Choroid plexus epithelial cell (primary cell): ENCODE data around the gene ZBTB21.

Experiments
- DNase-seq: peaks from one replicate; pipeline ENCODE4 v3.0.0-alpha.2; 2010; ENCODE audit warnings: low read depth
- H3K4me3 ChIP-seq: 2 replicates; pipeline ENCODE4 v1.5.1; 2011; ENCODE audit warnings: low read depth, mild to moderate bottlenecking, control low read depth, low read length, moderate library complexity
- TF ChIP-seq, protein P1 (sequence below): conservative IDR thresholded peaks from 2 replicates; pipeline ENCODE4 v1.5.1; 2011; ENCODE audit warnings: low read depth, mild to moderate bottlenecking, control low read depth, inconsistent platforms, low read length, moderate library complexity

Gene ZBTB21

DNA sequence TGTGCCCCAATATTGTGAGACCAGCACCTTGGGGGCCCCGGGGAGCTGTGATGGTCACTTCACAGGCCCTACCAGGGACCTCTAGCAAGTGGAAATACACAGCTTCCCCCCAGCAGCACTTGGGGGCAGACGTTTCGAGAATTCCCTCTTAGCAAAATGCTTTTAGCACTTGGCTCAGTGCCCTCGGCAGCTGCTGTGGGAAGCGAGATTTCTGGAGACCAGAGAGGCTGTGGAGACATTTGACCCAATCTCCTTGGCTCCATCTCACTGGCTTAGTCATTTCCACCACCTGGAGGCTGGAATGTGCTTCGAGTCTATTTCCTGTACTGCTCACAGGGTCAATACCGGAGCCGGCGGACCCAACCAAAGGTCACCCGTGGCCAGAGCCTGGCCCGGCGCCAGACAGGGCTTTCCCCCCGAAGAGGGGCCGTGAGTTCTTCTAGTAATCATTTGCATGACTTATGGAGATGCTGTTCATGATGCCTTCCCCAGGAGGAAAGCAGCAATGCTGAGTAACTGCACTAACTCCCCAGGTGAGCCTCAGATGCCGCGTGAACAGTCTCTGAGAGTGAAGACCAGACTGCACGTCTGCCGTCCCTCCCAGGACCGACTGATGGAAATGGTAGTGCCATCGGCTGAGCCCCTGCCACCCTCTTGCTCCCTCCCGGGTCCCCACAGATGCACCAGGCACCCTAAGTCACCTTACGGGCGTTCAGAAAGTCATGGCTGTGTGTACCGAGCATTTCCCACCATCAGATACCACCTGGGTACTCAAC is 52.0 kb downstream of the ZBTB21 start:
- TF ChIP-seq, protein P1, sequence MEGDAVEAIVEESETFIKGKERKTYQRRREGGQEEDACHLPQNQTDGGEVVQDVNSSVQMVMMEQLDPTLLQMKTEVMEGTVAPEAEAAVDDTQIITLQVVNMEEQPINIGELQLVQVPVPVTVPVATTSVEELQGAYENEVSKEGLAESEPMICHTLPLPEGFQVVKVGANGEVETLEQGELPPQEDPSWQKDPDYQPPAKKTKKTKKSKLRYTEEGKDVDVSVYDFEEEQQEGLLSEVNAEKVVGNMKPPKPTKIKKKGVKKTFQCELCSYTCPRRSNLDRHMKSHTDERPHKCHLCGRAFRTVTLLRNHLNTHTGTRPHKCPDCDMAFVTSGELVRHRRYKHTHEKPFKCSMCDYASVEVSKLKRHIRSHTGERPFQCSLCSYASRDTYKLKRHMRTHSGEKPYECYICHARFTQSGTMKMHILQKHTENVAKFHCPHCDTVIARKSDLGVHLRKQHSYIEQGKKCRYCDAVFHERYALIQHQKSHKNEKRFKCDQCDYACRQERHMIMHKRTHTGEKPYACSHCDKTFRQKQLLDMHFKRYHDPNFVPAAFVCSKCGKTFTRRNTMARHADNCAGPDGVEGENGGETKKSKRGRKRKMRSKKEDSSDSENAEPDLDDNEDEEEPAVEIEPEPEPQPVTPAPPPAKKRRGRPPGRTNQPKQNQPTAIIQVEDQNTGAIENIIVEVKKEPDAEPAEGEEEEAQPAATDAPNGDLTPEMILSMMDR, result peak; percentile 60
- DNase-seq, result peak; percentile 96
- H3K4me3 ChIP-seq, result no peak overlapping the region

DNA sequence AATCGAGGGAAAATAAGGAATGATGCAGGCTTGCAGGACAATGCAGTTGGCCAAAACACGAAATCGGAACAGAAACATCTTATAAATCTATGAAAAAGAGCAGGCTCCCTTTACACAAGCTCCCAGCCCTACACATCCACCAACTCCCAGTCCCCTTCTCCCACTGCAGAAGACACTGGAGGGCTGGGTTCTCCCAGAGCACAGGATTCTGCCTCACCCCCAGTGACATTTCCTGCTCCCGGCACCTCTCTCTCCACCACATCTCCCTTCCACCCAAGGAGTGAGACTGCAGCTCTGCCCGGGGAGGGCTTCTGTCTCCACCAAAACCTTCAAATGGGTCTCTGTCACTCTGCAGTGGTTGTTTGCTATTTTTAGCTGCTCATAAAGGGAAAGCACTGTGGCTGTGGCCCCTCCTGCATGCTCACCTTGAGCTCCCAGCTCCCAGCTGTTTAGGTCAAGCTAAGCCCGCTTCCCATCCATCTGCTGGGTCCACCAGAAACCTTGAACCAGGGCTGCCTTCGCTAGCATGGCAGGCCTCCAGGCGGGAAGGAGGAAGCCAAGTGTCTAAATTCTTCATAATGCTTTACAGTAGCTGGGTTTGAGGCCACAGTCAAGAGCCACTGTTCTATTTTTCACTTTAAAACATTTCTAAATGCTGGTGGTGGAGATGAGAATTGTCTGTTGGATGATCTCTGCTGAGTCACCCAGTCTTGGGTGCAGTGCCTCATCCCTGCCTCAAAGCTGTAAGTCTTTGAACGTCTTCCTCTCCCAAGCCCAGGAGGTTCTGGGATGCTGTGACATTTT is 53.0 kb downstream of the ZBTB21 start:
- no peak overlapping the region for H3K4me3 ChIP-seq
- DNase-seq, result peak; percentile 85
- TF ChIP-seq, protein P1, result no peak

DNA sequence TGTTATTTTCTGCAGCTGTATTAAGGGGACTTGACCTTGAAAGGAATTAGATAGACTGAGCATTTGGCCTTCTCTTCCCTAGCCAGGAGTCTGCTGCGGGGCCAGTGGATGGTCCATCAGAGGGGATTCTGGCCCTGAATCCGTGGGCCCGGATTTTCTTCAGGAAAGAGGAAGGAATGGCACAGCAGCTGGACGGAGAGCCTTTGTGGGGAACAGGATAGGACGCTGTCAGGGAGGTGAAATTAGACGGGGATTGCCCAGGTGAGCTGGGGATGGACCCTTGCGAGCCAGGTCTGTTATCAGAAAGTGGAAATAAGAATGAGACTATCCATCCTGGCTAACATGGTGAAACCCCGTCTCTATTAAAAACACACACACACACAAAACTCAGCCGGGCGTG is 54.6 kb downstream of the ZBTB21 start:
- TF ChIP-seq, protein P1, result no peak
- no peak overlapping the region for H3K4me3 ChIP-seq
- no peak for DNase-seq

DNA sequence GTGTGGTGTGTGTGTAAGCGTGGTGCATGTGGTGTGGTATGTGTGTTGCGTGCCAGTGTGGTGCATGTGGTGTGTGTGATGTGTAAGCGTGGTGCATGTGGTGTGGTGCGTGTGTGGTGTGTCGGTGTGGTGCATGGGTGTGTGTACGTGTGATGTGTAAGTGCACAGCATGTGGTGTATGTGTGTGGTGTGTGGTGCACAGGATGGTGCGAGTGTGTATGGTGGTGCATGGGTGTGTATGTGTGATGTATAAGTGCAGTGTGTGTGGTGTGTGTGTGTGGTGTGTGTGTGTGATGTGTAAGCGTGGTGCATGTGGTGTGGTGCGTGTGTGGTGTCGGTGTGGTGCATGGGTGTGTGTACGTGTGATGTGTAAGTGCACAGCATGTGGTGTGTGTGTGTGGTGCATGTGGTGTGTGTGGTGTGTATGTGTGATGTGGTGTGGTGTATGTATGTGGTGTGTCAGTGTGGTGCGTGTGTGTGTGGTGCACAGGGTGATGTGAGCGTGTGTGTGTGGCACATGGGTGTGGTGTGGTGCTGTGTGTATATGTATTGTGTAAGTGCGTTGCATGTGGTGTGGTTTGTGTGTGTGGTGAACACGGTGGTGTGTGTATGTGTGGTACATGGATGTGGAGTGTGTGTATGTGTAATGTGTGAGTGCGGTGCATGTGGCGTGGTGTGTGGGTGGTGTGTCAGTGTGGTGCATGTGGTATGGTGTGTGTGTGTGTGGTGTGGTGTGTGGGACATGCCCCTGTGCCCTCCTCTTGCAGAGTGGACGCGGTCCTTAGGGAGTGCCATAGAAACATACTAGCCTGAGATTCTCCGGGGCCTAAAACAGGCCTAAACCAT is 55.3 kb downstream of the ZBTB21 start:
- DNase-seq, result no peak
- TF ChIP-seq, protein P1, result no peak
- H3K4me3 ChIP-seq, result no peak overlapping the region

DNA sequence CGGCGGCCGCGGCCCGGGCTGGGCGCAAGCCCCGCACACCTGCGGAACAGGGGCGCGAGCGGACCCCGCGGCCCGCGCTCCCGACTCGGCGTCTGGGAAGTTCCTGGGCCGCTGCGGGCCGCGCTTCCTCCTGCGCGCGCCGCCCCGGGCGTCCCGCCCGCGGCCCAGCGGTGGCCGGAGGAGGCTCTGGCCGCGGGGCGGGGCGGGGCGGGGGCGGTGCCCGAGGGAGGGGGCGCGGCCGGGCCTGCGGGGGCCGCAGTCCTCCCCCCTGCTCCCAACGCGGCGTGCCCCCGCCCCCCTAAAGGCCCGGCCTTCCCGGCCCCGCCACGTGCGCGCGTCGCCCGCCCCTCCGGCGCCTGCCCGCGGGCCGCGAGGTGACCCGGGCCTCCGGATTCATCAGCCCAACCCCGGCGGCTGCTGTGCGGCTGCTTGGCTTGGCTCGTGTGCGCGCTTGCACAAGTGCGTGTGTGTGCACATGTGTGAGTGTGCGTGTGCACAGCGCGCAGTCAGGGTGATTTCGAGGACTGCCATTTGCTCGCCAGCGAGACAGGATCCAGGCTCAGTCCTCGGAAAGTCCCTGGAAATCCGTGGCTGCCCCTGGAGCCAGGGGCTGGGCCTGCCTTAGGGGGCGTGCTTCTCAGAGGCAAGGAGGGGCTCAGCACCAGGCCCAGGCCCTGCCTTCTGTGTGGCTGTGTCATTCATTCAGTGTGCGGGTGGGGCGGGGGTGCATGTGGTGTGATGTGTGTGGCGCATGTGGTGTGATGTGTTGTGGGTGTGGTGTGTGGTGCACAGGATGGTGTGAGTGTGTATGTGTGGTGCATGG is 56.1 kb downstream of the ZBTB21 start, which contains the start of gene C2CD2:
Gene C2CD2 (minus strand): TSS at position 188 of the 823 bp plus-strand sequence. CDS start 370 bp downstream, outside the sequence.
- DNase-seq, result peak; percentile 66
- TF ChIP-seq, protein P1, result no peak
- H3K4me3 ChIP-seq, result peak within 1 kb of the TSS; percentile 63
